GM12892 (cell line): ENCODE results near the gene PITPNM2.

Experiments
- POLR2A ChIP-seq: IDR thresholded peaks from 2 replicates; pipeline ENCODE4 v1.6.1; 2011; ENCODE audit warnings: low read depth, low read length, control low read depth
- POLR2AphosphoS5 ChIP-seq: IDR thresholded peaks from 2 replicates; pipeline ENCODE4 v1.6.1; 2011; ENCODE audit warnings: low read depth, low read length, control low read depth
- TAF1 ChIP-seq: IDR thresholded peaks from 2 replicates; pipeline ENCODE4 v1.6.1; 2011; ENCODE audit warnings: low read depth, mild to moderate bottlenecking, control low read depth, low read length, borderline replicate concordance

- TF ChIP-seq POLR2A: no peak
- TF ChIP-seq POLR2AphosphoS5: no peak
- no peak for TF ChIP-seq TAF1
Measured at GRCh38 chr12:123165537-123165936, 14.6 kb upstream of the PITPNM2 start.
